ENCODE results near the gene DENND2A.
"Not testable (repeated sequence)": the region's sequence is repeated elsewhere in the genome, so short reads cannot be mapped to it uniquely, and the experiment has no call there.

Gene DENND2A

GRCh38 chr7:140673063-140673773, 32.6 kb upstream of the DENND2A start:
- DNase-seq = peak; percentile 61

GRCh38 chr7:140672382-140673062, 31.9 kb upstream of the DENND2A start, which contains the start of gene ADCK2:
Gene ADCK2 (plus strand): TSS chr7:140672945. CDS start chr7:140673331, 386 bp downstream.
- peak; percentile 33 for DNase-seq

GRCh38 chr7:140671966-140672365, 31.4 kb upstream of the DENND2A start:
- DNase-seq = no peak

GRCh38 chr7:140670343-140670935, 29.8 kb upstream of the DENND2A start:
- DNase-seq = no peak

GRCh38 chr7:140669862-140670261, 29.2 kb upstream of the DENND2A start:
- DNase-seq = not testable (repeated sequence)

- DNase-seq = no peak
Measured at GRCh38 chr7:140669352-140669751, 28.7 kb upstream of the DENND2A start.

GRCh38 chr7:140668641-140669040, 28.0 kb upstream of the DENND2A start:
- no peak for DNase-seq

GRCh38 chr7:140667476-140667875, 26.9 kb upstream of the DENND2A start:
- DNase-seq = no peak

- not testable (repeated sequence) for DNase-seq
Measured at GRCh38 chr7:140662938-140663337, 22.3 kb upstream of the DENND2A start.

GRCh38 chr7:140661124-140661523, 20.5 kb upstream of the DENND2A start:
- no peak for DNase-seq

GRCh38 chr7:140659856-140660255, 19.2 kb upstream of the DENND2A start:
- no peak for DNase-seq

- DNase-seq = no peak
Measured at GRCh38 chr7:140657891-140658290, 17.3 kb upstream of the DENND2A start.

- DNase-seq = no peak
Measured at GRCh38 chr7:140656548-140657515, 16.2 kb upstream of the DENND2A start.

- DNase-seq = no peak
Measured at GRCh38 chr7:140655511-140656408, 15.1 kb upstream of the DENND2A start.

- DNase-seq = no peak
Measured at GRCh38 chr7:140654661-140655060, 14.0 kb upstream of the DENND2A start.

GRCh38 chr7:140654109-140654387, 13.4 kb upstream of the DENND2A start:
- DNase-seq = no peak

- DNase-seq = peak; percentile 66
Measured at GRCh38 chr7:140653319-140654108, 12.9 kb upstream of the DENND2A start.

GRCh38 chr7:140650367-140650766, 9.8 kb upstream of the DENND2A start:
- DNase-seq = no peak

- DNase-seq = no peak
Measured at GRCh38 chr7:140649556-140650205, 9.1 kb upstream of the DENND2A start.

- peak; percentile 48 for DNase-seq
Measured at GRCh38 chr7:140646931-140647647, 6.5 kb upstream of the DENND2A start.
